Measurements from ENCODE around the gene ELMOD3. TPM values are rescaled to one million over a fixed set of nuclear protein-coding genes. Genes with fewer than 3 reads are reported as not detected.

The ELMOD3 gene
- total and polyA plus RNA-seq, 2 of the 8 experiments (the other 6 are each of a cell fraction or from before 2014, with no cell fraction given), result 8.5 to 10.2 TPM

- TF ChIP-seq CTCF (IDR thresholded peaks at IDR 0.05; ENCODE audit: control extremely low read depth in 1 of 3, insufficient read depth in 1 of 3, low read depth in 1 of 3, low read length in 3 of 3), result no peak
- TF ChIP-seq TAF7 (optimal IDR thresholded peaks at IDR 0.05; ENCODE audit: borderline replicate concordance, low read depth, low read length), result no peak
- no peak for TF ChIP-seq POLR2A (IDR thresholded peaks at IDR 0.05; ENCODE audit: control extremely low read depth in 1 of 2, low read depth in 2 of 2, low read length in 2 of 2)
- TF ChIP-seq EZH2 (IDR thresholded peaks at IDR 0.05; ENCODE audit: low read depth, low read length, severe bottlenecking), result no peak
Measured at GRCh38 chr2:85400541-85401463, 46.2 kb downstream of the ELMOD3 start (continued).

All from H1 (cell line).